Caki2 (cell line): ENCODE results near the gene XRCC1. TPM values are rescaled to one million over a fixed set of nuclear protein-coding genes. Genes with fewer than 3 reads are reported as not detected.
"Not testable (repeated sequence)": the region's sequence is repeated elsewhere in the genome, so short reads cannot be mapped to it uniquely, and the experiment has no call there.

Experiments
- DNase-seq: peaks from one replicate; pipeline ENCODE4 v3.0.0-alpha.2; 2015; ENCODE audit warnings: low read depth
- in situ Hi-C: cut with HindIII; loops from 2 replicates; pipeline ENCODE4 v1.10.0; 2016; ENCODE audit warnings: low sequenced_read_pairs, low pct_unique_long_range_greater_than_20kb, mixed read lengths
- total RNA-seq: library from RNA; depleted of rRNA; stranded (reverse); fragments of >200 nt; shearing (Covaris generic); gene quantifications from 2 replicates; pipeline ENCODE4 v1.2.3, GENCODE V29; 2014; ENCODE audit warnings: low replicate concordance

Gene XRCC1
- total RNA-seq, 1 experiment from 2014 or later, result 73.0 TPM

DNA sequence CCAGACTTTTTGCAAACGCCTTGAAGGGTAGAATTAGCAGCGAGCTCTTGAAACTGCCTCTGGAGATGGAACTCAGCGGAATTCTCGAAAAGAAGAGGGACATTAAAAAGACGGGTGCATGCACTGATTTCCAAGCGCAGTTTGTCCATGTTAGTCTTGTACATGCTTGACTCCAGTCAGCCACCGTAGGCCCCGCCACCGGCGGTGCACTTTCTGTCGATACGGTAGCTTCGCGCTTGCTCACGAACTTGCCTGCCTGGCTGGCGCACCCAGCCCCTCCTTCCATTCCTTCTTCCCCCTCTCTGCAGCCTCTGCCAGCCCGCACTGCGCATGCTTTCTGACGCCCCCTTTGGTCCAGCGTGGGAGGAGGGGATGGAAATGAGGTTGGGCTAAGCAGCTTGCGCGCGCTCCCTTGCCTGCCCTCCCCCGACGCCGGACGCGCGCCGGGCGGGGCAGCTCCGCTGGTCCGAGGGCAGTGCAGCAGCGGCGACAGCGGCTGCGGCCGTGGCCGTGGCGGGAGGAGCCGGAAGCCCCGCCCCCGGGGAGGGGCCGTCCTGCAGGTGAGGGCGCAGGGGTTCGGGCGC lies 42.3 kb downstream of the XRCC1 start, which contains the start of gene ZNF575:
ZNF575 (plus strand) TSS at position 227 of the 584 bp plus-strand sequence. CDS start 1,235 bp downstream, outside the sequence.
- DNase-seq, result peak; percentile 100
- in situ Hi-C loops, result loop anchor here (25.0 kb wide), 1 partner anchor 96 kb away; no protein-coding TSS in a partner anchor

DNA sequence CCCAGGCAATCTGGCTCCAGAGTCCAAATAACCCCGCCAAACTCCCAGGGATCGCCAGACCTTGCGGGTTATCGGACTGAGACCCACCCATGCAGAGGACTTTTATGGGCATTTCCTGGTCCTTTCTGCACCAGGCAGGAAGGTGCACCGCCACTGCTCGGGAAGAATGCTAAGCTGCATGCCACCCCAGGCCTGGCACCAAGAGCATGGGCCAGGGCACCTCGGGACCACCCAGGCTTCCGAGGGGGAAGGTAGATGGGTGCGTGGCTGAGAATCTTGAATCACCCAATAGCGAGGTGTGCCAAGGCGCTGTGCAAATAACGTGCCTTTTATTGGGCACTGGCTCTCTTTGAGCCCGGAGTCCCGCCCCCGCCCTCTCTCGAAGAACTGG lies 42.8 kb downstream of the XRCC1 start:
- no peak for DNase-seq
- in situ Hi-C loops, result loop anchor here (25.0 kb wide), 1 partner anchor 95 kb away; no protein-coding TSS in a partner anchor

DNA sequence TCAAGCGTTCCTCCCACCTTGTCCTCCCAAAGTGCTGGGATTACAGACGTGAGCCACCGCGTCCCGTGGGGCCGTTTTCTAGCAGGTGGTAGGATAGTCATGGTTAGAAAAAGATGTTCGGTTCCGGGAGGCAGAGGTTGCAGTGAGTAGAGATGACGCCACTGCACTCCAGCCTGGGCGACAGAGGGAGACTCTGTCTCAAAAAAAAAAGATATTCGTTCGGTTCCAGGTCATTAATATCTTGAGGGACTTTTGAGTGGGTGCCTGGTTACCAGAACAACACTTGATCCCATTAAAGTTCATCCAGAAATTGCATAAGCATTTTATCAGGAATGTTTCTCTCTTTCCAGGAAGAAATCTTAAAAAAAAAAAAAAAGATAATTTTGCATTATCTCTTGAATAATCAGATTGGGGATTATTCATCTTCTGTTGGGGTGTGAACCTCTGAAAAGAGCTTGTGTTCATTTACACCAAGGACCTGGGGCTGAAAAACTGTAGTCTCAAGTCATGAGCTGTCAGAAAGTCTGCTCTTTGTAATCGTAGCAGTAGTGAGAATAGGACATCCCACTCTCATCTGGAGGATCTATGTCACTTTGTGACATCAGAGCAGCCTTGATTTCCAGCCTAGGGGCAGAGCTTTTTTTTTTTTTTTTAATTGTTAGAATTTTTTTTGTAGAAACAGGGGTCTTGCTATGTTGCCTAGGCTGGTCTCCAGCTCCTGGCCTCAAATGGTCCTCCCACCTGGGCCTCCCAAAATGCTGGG lies 47.3 kb downstream of the XRCC1 start:
- in situ Hi-C loops, result loop anchor here (25.0 kb wide), 1 partner anchor 91 kb away; no protein-coding TSS in a partner anchor
- DNase-seq, result peak; percentile 98

- in situ Hi-C loops, result loop anchor here (25.0 kb wide), 1 partner anchor 90 kb away; no protein-coding TSS in a partner anchor
- DNase-seq, result peak; percentile 85
These were observed 48.2 kb downstream of the XRCC1 start, which contains the start of gene ETHE1 for GRCh38 chr19:43526884-43527859. Gene ETHE1 (minus strand): TSS chr19:43527201. CDS start chr19:43527177, 24 bp downstream.

GRCh38 chr19:43525836-43526771 lies 49.2 kb downstream of the XRCC1 start:
- in situ Hi-C loops, result loop anchor here (25.0 kb wide), 1 partner anchor 89 kb away; no protein-coding TSS in a partner anchor
- DNase-seq, result peak; percentile 33

DNA sequence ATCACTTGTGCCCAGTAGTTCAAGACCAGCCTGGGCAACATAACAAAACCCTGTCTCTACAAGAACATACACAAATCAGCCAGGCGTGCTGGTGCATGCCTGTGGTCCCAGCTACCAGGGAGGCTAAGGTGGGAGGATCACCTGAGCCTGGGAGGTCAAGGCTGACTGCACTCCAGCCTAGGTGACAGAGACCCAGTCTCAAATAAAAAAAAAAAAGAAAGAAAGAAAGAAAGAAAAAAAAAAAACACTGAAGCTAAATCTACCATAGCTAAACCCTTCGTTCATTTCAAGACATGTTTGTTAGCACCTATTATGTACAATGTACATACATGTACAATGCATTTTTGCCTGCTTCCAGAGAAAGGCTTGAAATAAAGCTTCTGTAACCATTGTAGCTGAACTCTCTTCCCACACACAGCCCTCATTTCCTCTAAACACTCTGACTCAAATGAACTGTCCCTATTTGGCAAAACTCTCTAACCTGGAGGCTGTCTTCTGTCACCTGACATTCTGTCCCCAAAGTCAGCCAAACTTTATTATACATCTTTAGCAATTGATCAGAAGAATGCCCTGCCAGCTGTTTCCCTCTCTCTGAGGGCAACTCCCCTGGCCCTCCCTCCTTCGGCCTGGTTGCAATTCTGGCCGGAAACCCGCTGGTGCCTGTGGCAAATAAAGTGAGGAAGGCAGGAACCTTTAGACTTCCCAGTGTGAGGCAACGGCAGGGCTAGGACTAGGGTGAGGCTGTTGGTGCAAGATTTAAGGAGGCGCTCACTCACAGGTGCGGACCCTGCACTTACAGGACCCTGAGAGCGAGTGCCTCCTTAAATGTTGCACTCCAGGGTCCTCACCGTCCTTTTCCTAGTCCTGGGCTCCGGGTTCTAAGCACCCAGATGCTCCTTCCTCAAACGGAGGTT lies 50.1 kb downstream of the XRCC1 start:
- DNase-seq, result peak; percentile 63
- in situ Hi-C loops, result loop anchor here (25.0 kb wide), 1 partner anchor 88 kb away; no protein-coding TSS in a partner anchor

GRCh38 chr19:43523696-43524095 lies 51.6 kb downstream of the XRCC1 start:
- DNase-seq, in situ Hi-C loops: not testable (repeated sequence)

- DNase-seq, result no peak
- in situ Hi-C loops, result no loop called here
These were observed 52.4 kb downstream of the XRCC1 start for GRCh38 chr19:43522929-43523328.

GRCh38 chr19:43519436-43520088 lies 55.8 kb downstream of the XRCC1 start:
- in situ Hi-C loops, result no loop called here
- peak; percentile 88 for DNase-seq

- in situ Hi-C loops, result no loop called here
- no peak for DNase-seq
These were observed 57.3 kb downstream of the XRCC1 start for GRCh38 chr19:43518051-43518450.

DNA sequence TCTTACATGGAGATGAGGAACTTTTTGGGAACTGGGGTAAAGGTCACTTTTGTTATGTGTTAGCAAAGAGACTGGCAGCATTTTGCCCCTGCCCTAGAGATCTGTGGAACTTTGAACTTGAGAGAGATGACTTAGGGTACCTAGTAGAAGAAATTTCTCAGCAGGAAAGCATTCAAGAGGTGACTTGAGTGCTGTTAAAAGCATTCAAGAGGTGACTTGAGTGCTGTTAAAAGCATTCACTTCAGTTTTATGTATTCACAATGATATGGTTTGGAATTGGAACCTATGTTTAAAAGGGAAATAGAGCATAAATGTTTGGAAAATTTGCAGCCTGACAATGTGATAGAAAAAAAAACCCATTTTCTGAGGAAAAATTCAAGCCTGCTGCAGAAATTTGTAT lies 62.9 kb downstream of the XRCC1 start:
- in situ Hi-C loops, DNase-seq: not testable (repeated sequence)

- no peak for DNase-seq
- in situ Hi-C loops, result no loop called here
These were observed 64.0 kb downstream of the XRCC1 start for GRCh38 chr19:43511324-43511723.

DNA sequence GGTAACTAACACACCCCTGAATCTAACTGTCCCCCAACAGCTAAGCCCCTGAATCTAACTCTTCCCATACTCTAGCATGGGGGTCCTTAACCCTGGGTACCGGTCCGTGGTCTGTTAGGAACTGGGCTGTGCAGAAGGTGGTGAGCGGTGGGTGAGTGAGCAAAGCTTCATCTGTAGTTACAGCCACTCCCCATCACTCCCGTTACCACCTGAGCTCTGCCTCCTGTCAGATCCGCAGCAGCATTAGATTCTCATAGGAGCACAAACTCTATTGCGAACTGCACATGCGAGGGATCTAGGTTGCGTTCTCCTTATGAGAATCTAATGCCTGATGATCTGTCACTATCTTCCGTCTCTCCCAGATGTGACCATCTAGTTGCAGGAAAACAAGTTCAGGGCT lies 64.6 kb downstream of the XRCC1 start:
- in situ Hi-C loops, result no loop called here
- DNase-seq, result no peak

- in situ Hi-C loops, result no loop called here
- DNase-seq, result no peak
These were observed 67.4 kb downstream of the XRCC1 start for GRCh38 chr19:43507880-43508279.

GRCh38 chr19:43506629-43507028 lies 68.7 kb downstream of the XRCC1 start:
- no peak for DNase-seq
- in situ Hi-C loops, result no loop called here

- in situ Hi-C loops, result no loop called here
These were observed 69.4 kb downstream of the XRCC1 start for GRCh38 chr19:43505941-43506340.

More at GRCh38 chr19:43505941-43506340, 69.4 kb downstream of the XRCC1 start:
- DNase-seq, result no peak
